Panc1 (cell line): Measurements from ENCODE around the gene DCHS1. TPM values are rescaled to one million over a fixed set of nuclear protein-coding genes. Genes with fewer than 3 reads are reported as not detected.
"Not testable (repeated sequence)": the region's sequence is repeated elsewhere in the genome, so short reads cannot be mapped to it uniquely, and the experiment has no call there.

Source experiments
- ATAC-seq: fragments of 200-7000 bp; cut with Tn5 transposase; 2 replicates; pipeline ENCODE4 v1.9.1; 2020; ENCODE audit warnings: mild to moderate bottlenecking, moderate library complexity
- BruUV-seq: library from RNA; stranded (reverse); fragments of 400-500 nt; replicated peaks from 2 replicates; lab custom pipeline; 2021; lab: Mats Ljungman, UMichigan
- CTCF ChIA-PET: fragments of 300-600 bp; sonication (Branson Sonifier 250); formaldehyde crosslinking; loops from one replicate; lab custom pipeline; 2022; ENCODE audit warnings: antibody characterized with exemption; lab: Charles Lee
- POLR2A ChIA-PET: fragments of 300-600 bp; sonication (Branson Sonifier 250); formaldehyde crosslinking; loops from one replicate; lab custom pipeline; 2022; ENCODE audit warnings: antibody characterized with exemption; lab: Charles Lee
- DNase-seq: peaks from one replicate; pipeline ENCODE4 v3.0.0-alpha.2; 2010; ENCODE audit warnings: low read depth, low spot score
- H3K27ac ChIP-seq: 2 replicates; pipeline ENCODE4 v1.5.1; 2011; ENCODE audit warnings: mild to moderate bottlenecking, low read length, inconsistent platforms
- H3K27me3 ChIP-seq: fragments of 200-500 bp; sonication (Bioruptor generic); 2 replicates; pipeline ENCODE4 v1.6.0; 2014; ENCODE audit warnings: low read length, inconsistent platforms; ENCODE audit not compliant: control insufficient read depth, insufficient read depth
- H3K36me3 ChIP-seq: fragments of 200-500 bp; sonication (Bioruptor generic); 2 replicates; pipeline ENCODE4 v1.5.1; 2014; ENCODE audit warnings: inconsistent platforms, mild to moderate bottlenecking, low read length, moderate library complexity; ENCODE audit not compliant: control insufficient read depth, insufficient read depth
- H3K4me1 ChIP-seq: 2 replicates; pipeline ENCODE4 v1.5.1; 2011; ENCODE audit warnings: inconsistent platforms, mild to moderate bottlenecking, low read length, moderate library complexity; ENCODE audit not compliant: control insufficient read depth, insufficient read depth
- H3K4me3 ChIP-seq, 2 experiments: 2 replicates each; pipeline ENCODE4 v1.5.1; 2011 to 2012; ENCODE audit warnings: low read depth in 2 of 2, low read length in 2 of 2, mild to moderate bottlenecking in 2 of 2, inconsistent platforms in 1 of 2, moderate library complexity in 1 of 2
- H3K9me3 ChIP-seq: fragments of 200-500 bp; sonication (Bioruptor generic); 2 replicates; pipeline ENCODE4 v1.5.1; 2014; ENCODE audit warnings: low read depth, mild to moderate bottlenecking, inconsistent platforms, low read length, moderate library complexity; ENCODE audit not compliant: control insufficient read depth, insufficient read depth
- CTCF ChIP-seq: fragments of 450-650 bp; IDR thresholded peaks from 2 replicates; pipeline ENCODE4 v1.5.1; 2017; ENCODE audit warnings: mild to moderate bottlenecking
- POLR2AphosphoS5 ChIP-seq: IDR thresholded peaks from 2 replicates; pipeline ENCODE4 v1.6.1; 2012; ENCODE audit warnings: mild to moderate bottlenecking, low read depth, low read length, moderate library complexity
- SIN3A ChIP-seq: IDR thresholded peaks from 2 replicates; pipeline ENCODE4 v1.6.1; 2012; ENCODE audit warnings: low read depth, mild to moderate bottlenecking, low read length, moderate library complexity, borderline replicate concordance; ENCODE audit not compliant: insufficient read depth
- TCF7L2 ChIP-seq: IDR thresholded peaks from 2 replicates; pipeline ENCODE4 v1.6.1; 2011; ENCODE audit warnings: mild to moderate bottlenecking, low read depth, low read length, inconsistent platforms
- in situ Hi-C: cut with HindIII; loops from 2 replicates; pipeline ENCODE4 v1.10.0; 2016; ENCODE audit warnings: low sequenced_read_pairs, low pct_unique_long_range_greater_than_20kb
- intact Hi-C: fragments of 100-400 bp; cut with micrococcal nuclease; formaldehyde crosslinking; loops from one replicate; pipeline ENCODE4 v1.10.0; 2022; ENCODE audit not compliant: unreplicated experiment
- total RNA-seq: library from RNA; stranded (reverse); gene quantifications from one replicate; pipeline ENCODE4 v1.2.1, GENCODE V29; 2021; ENCODE audit not compliant: unreplicated experiment
- TF ChIP-seq, protein P1 (sequence below), 2 experiments: IDR thresholded peaks; 2 replicates each; pipeline ENCODE4 v1.6.1; 2011 to 2012; ENCODE audit warnings: low read depth in 2 of 2, control low read depth in 1 of 2, low read length in 1 of 2, mild to moderate bottlenecking in 1 of 2, moderate library complexity in 1 of 2; ENCODE audit not compliant: insufficient read depth in 1 of 2

DCHS1 gene
- total RNA-seq, 1 experiment from 2014 or later = 2.2 TPM

DNA sequence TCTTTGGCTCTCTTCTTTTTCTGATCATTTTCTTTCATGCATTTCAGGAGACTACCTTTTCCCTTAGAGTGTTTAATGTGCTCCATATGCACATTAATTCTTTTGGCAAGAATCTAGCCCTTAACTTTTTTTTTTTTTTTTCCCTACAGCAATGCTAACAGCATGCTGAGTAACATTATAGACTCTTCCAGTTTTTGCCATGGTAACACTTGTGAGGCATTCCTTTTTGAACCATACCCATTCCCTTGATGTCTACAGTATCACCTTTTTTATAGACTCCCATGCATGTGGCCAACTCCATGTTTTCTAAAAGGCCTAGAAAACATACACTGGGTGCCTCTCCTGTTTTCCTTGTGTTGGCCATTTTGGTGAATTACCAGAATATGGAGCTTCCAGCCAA, 30.4 kb upstream of the DCHS1 start:
- ChIA-PET POLR2A (interaction anchor here (0.5 kb wide), 1 partner anchor 107 kb away, joined by 3 read pairs; no protein-coding TSS in a partner anchor), CTCF (interaction anchor here (0.6 to 0.7 kb wide), 2 partner anchors 155 to 393 kb away, joined by 3 to 10 read pairs; no protein-coding TSS in a partner anchor)
- in situ Hi-C loops (no loop called here), intact Hi-C loops (no loop called here)
- no peak overlapping the region for H3K27ac ChIP-seq
- ATAC-seq (no peak), DNase-seq (no peak)
- TF ChIP-seq TCF7L2 = no peak
- TF ChIP-seq POLR2AphosphoS5 = no peak
- TF ChIP-seq, protein P1, sequence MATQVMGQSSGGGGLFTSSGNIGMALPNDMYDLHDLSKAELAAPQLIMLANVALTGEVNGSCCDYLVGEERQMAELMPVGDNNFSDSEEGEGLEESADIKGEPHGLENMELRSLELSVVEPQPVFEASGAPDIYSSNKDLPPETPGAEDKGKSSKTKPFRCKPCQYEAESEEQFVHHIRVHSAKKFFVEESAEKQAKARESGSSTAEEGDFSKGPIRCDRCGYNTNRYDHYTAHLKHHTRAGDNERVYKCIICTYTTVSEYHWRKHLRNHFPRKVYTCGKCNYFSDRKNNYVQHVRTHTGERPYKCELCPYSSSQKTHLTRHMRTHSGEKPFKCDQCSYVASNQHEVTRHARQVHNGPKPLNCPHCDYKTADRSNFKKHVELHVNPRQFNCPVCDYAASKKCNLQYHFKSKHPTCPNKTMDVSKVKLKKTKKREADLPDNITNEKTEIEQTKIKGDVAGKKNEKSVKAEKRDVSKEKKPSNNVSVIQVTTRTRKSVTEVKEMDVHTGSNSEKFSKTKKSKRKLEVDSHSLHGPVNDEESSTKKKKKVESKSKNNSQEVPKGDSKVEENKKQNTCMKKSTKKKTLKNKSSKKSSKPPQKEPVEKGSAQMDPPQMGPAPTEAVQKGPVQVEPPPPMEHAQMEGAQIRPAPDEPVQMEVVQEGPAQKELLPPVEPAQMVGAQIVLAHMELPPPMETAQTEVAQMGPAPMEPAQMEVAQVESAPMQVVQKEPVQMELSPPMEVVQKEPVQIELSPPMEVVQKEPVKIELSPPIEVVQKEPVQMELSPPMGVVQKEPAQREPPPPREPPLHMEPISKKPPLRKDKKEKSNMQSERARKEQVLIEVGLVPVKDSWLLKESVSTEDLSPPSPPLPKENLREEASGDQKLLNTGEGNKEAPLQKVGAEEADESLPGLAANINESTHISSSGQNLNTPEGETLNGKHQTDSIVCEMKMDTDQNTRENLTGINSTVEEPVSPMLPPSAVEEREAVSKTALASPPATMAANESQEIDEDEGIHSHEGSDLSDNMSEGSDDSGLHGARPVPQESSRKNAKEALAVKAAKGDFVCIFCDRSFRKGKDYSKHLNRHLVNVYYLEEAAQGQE (IDR thresholded peaks at IDR 0.05; ENCODE audit: insufficient read depth in 1 of 2, low read depth in 2 of 2, low read length in 1 of 2) = no peak
- TF ChIP-seq CTCF = no peak
- TF ChIP-seq SIN3A = no peak
- no peaks in the 10 kb centered on the region for H3K9me3 ChIP-seq
- H3K4me3 ChIP-seq = no peak overlapping the region
- H3K36me3 ChIP-seq = peaks cover 13% of the 10 kb centered on the region
- H3K27me3 ChIP-seq = peaks cover 3% of the 10 kb centered on the region; the same call in 1 of the 2 replicates
- peaks cover 16% of the 10 kb centered on the region for H3K4me1 ChIP-seq
- no TSS peak for BruUV-seq

GRCh38 chr11:6684068-6684467, 28.5 kb upstream of the DCHS1 start:
- CTCF ChIA-PET = interaction anchor here (0.6 to 2.0 kb wide), 4 partner anchors 12 to 305 kb away, joined by 3 to 34 read pairs (median 10); no protein-coding TSS in a partner anchor
- intact Hi-C loops = loop anchor here (5.0 kb wide), 2 partner anchors 72 to 152 kb away; partner anchors contain the start of gene TAF10
- ATAC-seq, DNase-seq, H3K27me3 ChIP-seq, H3K9me3 ChIP-seq, BruUV-seq, in situ Hi-C loops: not testable (repeated sequence)
- peaks cover 20% of the 10 kb centered on the region for H3K36me3 ChIP-seq
- H3K27ac ChIP-seq = peak overlapping the region; percentile 96
- POLR2A ChIA-PET = interaction anchor here (1.0 kb wide), 1 partner anchor 17 kb away, joined by 3 read pairs; no protein-coding TSS in a partner anchor
- H3K4me1 ChIP-seq = peaks cover 16% of the 10 kb centered on the region
- peak overlapping the region; percentile 82 to 99; a peak in 3 of 4 replicates for H3K4me3 ChIP-seq
